Stimulated activated naive CD4-positive, alpha-beta T cell (primary cell): ENCODE data around the gene ENAM.
A peak's percentile ranks its signal among the peaks of the same experiment; 100 is the strongest.

ENCODE experiments used
- DNase-seq, 6 experiments: peaks; one replicate each; lab custom pipeline; 2025; lab: John Stamatoyannopoulos, UW

Gene ENAM, protein sequence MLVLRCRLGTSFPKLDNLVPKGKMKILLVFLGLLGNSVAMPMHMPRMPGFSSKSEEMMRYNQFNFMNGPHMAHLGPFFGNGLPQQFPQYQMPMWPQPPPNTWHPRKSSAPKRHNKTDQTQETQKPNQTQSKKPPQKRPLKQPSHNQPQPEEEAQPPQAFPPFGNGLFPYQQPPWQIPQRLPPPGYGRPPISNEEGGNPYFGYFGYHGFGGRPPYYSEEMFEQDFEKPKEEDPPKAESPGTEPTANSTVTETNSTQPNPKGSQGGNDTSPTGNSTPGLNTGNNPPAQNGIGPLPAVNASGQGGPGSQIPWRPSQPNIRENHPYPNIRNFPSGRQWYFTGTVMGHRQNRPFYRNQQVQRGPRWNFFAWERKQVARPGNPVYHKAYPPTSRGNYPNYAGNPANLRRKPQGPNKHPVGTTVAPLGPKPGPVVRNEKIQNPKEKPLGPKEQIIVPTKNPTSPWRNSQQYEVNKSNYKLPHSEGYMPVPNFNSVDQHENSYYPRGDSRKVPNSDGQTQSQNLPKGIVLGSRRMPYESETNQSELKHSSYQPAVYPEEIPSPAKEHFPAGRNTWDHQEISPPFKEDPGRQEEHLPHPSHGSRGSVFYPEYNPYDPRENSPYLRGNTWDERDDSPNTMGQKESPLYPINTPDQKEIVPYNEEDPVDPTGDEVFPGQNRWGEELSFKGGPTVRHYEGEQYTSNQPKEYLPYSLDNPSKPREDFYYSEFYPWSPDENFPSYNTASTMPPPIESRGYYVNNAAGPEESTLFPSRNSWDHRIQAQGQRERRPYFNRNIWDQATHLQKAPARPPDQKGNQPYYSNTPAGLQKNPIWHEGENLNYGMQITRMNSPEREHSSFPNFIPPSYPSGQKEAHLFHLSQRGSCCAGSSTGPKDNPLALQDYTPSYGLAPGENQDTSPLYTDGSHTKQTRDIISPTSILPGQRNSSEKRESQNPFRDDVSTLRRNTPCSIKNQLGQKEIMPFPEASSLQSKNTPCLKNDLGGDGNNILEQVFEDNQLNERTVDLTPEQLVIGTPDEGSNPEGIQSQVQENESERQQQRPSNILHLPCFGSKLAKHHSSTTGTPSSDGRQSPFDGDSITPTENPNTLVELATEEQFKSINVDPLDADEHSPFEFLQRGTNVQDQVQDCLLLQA

DNA sequence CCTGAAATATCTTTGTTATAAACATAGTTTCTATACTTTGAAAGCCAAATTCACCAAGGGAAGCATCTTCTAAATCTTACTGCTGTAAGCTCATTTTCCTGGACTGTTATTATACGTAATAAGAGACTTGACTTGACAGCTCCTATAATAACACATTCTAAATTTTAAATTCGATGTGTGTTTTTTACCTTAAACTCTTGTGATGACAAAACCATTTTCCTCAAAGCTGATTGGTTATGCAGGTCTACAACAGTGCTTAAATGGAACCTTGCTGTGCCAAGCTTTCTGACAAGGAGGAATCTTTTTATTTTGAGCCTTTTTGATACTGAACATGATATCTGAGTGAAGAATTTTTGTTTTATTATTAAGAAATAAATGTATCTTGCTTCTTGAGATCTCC is at the start of gene ENAM:
ENAM (plus strand) TSS at position 301 of the 400 bp plus-strand sequence. CDS start 757 bp downstream, outside the sequence.
- no peak for DNase-seq

DNA sequence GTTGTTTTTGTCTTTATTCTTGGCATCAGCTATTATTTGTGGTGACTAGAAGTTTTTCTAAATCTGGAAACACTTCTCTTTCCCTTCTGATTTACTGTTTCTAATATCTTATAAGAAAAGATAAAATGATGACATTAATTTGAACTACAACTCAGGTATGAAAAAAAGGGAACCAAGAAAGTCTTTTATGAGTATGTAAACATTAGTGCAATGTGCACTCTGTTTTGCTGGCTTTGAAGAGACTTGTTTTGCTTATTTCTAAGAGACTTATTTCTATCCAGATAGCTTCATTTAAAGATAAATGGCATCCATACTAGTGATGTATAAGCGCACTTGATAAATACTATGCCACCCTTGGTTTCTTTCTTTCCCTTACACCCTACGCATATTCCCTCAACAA is 46.6 kb upstream of the ENAM start:
- no peak for DNase-seq

DNA sequence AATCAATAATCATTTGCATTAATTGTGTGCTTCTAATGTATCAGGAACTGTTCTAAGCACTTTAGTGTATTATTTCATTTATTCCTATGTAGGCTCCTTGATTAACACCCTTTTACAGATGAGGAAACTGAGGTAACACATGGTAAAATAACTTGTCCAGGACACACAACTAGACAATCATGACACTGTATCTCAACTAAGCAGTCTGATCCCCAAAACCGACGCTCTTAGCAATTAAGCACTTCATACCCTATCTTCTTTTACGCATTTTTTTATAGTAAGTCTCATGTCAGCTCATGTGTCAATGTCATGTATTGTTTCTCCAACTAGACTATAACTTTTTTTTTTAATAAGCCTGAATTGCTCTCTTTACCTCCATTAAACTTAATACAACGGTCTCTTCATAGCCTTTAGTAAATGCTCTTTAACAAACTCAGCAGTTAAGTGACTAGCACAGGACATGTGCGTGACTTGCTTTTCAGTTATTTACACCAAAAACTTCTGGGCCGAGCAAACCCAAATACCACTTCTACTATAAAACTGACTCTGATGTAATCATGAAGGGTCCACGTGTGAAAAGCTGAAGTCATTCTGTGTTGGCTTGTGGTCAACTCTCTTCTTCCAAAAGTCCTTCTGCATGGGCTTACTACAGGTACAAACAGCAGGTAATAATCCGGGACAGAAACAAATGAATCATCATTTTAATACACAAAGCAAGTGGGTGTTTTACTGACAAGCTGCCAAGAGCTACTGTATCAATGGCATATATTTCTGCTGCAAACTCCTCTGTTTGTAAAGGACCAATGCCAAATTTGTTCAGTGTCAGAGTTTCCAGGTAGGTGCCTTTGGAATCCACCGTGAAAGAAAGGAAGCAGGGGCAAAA is 44.4 kb upstream of the ENAM start:
- no peak for DNase-seq

DNA sequence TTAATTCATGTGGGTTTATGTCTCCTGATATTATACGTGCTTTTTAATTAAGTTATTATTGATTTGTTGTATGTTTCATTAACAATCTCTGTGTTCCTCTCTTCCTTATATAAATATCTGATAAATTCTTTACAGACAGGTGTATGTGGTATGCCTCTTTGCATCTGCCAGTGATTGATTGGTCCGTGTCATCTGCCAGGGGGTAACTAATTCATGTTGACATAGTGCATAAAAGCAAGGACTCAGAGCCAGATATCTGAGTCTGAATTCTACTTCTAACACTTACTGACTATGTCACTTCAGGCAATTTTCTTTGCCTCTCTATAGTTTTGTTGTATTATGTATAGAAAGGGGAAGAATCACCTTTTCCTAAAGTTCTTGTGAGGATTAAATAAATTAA is 41.7 kb upstream of the ENAM start:
- DNase-seq = no peak

DNA sequence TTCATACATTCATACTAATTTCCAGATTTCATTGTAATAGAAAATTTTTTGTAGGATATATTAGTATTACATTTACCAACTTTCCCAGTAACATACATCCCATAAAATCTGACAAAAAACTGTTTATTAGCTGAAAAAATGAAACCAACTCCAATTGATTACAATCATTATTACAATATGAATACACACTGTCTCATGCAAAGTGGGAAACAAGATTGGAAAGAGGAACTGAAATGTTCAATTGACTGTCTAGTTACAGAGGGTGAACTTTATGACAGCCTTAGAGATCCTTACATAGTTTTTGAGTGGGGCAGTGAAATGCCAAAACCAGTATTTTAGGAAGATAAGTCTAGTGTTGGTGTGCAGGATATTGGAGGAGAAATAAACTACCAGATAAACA is 38.8 kb upstream of the ENAM start:
- DNase-seq = no peak

DNA sequence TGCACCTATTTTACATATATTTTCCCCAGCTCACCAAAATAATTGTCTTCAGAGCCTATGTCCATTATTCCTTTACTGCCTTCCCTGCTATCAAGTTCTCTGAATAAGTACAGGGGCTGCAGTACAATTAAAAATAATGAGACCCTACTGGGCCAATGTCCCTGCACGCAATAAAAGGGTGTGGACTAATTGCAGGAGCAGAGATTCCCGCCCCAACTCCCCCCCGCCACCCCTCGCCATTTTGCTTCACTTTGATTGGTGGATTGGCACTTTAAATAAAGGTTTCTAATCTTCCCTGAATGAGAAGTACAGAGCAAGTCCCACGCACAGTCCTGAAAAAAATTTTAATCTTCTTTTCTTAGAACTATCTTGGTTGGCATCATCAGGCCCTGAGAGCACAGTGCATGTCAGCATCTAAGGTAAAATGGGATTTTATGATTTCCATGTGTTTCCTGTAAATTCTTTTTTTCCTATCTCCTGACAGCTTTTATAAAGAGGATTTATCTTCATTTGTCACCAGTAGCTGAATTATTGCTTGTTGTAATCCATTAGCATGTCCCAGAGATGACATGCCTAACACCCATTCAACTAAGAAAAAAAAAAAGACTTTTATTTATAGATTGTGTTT is 36.5 kb upstream of the ENAM start, which contains the start of gene AMBN:
AMBN (plus strand) TSS at position 302 of the 628 bp plus-strand sequence; CDS start at position 405, 103 bp downstream.
- no peak for DNase-seq

DNA sequence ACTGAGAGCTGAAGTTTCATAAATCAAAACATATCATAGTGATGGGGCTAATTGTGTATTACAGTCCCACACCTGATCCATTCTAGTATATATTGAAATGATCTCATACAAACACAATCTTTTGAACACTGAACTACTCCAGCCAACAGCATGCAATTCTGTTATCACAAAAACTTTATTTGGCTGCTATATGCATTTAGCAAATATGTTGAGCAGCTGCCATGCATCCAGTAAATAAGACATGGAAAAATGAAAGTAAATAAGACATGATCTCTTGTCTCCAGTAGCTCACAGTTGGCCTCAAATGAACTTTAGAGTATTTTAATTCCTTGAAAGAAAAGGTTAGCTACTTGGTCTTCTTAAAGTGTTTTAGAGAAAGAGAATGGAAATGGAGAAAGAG is 34.3 kb upstream of the ENAM start:
- DNase-seq = no peak

DNA sequence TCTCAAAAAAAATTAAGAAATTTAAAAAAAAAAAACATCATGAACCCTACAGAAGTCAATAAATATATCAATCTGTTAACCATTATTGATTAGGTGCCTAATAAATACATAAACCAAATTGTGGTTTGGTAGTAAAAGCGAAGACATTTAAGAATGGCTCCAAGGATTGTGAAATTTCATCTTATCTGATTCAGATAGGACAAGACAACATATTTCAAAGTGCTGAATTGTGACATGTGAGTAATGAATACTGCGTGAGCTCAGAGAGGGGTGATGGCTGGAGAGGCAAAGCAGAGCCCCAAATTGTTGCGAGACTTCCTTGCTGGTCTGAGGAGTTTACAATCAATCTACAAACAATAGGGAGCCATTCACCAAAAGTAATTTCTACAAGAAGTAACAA is 28.2 kb upstream of the ENAM start:
- no peak for DNase-seq

DNA sequence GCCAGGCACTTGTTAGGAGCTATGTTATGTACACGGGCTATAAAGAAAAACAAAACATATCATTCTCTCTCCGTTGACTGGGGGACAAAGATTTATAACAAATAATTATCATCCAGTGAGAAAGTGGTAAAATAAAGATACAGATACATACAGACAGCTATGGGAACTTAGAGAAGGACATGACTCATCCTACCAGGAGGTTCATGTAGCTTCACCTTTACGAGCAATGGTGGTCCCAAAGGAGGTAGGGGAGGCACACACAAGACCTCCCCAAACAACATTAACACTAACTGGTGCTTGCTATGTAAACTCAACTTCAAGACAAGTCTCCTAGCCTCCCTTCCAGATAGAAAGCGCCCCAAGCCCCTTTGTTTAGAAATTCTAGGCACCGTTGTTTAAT is 27.6 kb upstream of the ENAM start:
- no peak for DNase-seq

DNA sequence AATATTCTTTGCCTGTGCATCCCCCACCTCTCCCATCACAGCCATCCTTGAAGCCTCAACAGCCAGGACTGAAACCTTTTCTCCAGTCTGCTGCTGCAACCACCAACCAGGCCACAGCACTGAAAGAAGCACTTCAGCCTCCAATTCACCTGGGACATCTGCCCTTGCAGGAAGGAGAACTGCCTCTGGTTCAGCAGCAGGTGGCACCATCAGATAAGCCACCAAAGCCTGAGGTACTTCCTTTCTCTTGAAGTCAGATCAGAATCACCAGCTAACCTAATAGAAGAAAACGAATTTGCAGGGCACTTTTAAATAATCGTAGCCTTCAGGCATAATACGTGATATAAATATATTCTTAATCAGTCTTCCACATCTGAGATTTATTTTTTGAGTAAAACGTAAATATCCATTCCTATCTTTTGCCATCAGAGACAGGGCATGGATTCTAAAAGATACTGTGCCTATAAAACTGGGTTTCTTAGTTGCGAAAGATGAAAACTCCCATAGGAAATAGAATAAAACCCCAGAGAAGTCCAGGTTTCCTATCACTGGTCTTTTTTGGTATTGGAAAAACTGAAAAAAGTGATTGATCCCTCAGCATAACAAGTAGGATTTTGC is 27.0 kb upstream of the ENAM start:
- DNase-seq = peak; percentile 27 to 74 (median 54)

DNA sequence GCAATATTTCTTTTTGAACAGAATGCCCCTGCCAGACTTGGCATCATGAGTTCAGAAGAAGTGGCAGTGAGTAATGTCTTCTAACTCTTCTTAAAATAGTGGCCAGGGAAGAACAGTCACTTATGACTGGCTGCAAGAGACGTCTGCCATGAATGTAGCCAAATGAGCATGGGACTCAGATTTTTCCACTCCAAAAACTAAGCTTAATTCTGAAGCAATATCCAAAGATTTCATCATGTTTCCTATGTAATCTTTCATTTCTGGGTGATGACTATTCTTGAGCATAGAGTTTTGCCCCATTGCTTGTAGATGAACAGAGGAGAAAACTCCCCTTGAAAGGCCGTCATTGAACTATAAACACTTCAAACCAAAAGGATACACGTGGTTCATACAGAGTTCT is 24.7 kb upstream of the ENAM start:
- no peak for DNase-seq

DNA sequence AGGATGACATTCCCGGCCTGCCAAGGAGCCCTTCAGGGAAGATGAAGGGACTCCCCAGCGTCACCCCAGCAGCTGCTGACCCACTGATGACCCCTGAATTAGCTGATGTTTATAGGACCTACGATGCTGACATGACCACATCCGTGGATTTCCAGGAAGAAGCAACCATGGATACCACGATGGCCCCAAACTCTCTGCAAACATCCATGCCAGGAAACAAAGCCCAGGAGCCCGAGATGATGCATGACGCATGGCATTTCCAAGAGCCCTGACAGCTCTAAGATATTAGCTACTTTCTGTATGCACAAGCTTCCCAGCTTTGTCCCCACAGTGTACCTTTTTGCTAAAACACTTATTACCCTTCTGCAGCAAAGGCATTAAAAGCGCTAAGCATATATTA is 22.1 kb upstream of the ENAM start:
- DNase-seq = no peak

DNA sequence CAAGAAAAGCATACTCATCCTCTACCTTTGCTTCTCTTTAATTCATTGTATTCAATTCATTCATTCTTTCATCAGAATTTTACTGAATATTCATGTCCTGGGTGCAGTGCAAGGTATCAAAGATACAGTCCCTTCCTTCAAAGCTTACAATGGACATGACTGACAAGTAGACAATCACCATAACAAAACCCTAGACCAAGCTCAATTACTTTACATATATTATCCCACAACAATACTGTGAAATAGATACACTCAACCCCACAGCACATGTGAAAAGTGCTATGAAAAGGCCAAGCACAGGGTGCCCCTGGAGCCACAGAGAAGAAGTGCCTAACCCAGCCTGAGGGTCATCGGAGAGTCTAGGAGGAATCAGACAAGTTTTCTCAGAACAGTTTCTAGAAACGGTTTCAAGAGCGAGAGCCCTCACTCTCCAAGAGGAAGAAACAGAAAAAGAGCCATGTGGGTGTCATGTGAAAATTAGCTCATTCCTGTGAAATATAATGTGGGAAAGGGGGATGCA is 21.1 kb upstream of the ENAM start:
- no peak for DNase-seq

DNA sequence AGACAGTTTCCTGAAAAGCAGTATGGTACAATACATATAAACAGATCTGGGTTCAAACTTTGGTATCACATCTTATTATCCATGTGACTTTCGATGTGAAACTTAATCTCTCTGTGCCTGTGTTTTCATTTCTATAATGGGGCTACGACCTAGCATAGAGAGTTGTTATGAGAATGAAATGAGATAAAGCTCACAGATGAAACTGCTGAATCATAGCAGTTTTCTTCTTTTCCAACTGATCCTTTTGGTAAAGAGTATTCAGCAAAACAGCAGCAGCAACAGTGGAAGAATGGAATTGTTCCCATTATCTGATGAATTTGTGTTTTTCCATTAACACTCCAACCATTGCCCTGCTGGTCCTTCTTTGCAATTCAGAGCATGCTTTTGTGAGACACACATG is 20.2 kb upstream of the ENAM start:
- DNase-seq = no peak

DNA sequence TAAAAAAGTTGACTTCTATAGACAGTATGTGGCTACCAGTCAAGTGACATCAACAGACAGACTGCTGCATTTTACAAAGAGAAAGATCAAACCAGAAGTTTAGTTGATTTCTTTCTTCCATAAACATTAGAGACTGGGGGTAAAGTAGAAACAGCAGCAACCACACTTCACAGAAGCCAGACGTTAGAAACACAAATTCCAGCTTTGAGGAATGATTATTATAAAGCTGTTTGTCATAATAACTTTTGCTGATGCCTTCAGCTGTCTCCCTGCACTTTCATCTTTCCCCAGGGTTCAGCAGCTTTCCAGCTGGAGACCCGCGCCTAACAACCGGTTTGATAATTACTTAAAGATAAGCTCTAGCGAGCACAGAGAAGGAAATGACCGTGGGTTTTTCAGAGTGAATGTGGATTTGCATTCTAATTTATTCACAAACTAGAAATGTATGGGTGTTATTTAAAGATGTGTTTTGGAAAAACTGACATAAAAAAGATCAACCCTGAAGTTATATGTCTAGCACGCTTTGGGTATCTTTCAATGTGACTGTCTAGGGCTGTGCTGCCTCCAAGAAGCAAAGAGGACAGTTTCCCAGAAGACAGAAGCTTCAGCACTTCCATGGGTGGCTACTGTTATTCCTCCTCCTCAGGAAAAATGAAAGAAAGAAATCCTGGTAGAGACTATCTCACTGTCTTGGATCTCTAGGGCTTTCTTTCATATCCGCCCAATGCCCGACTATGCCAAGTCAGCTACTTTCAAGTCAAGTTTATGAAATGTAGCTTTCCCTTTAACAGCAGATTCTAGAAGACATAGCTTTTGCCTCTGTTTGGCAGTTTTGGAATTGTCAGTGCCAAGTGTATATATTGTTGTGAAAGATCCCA is 15.0 kb upstream of the ENAM start:
- no peak for DNase-seq

DNA sequence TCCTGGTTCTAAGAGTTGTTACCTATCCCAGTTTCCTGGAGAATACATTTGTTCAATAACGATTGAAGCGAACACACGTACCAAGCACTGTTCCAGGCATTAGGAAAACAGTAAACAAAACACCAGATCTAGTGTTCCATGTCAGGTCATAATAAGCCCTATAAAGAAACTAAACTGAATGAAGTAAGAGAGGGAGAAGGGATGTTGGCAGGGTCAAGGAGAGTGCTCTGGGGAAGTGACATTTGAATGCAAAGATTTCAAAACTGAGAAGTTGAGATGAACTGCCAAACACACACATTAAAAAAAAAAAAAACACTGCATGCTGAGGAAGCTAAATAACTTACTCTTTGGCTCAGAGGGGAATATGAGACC is 14.4 kb upstream of the ENAM start:
- no peak for DNase-seq

DNA sequence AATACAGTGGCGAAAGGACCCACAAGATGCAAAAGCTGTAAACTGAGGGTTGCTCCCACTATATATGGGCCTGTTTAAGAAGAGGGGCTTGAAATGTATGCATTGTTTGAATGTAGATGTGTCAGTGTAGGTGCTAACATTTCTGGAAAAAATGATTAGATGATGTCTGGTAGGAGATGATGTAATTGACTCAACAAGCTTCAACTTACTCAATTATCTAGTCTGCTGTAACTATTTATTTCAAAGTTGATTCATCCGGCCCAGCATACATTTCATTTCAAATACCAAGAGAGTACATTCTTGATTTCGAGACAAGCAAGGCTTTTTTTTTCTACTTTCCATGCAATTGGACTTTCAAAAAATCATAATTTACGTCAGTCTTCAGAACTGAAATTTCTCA is 9.3 kb upstream of the ENAM start:
- DNase-seq = peak in 2 of 6 experiments; percentile 45

DNA sequence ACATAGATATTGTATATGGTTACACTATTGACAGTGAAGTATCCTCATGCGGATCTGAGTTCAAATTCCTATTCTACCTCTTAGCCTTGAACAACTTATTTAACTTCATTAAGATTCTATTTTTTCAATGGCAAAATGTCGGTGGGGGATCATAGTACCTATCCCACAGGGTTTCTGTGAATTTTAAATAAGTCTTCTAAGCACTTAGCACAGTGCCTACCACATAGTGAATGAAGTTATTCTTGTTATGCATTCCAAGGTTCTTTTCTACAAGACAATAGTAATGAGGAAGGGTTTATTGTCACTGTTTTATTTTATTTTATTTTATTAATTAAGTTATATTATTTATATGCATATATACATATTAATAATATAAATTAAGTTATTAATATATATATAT is 8.8 kb upstream of the ENAM start:
- peak in 1 of 6 experiments; percentile 44 for DNase-seq

DNA sequence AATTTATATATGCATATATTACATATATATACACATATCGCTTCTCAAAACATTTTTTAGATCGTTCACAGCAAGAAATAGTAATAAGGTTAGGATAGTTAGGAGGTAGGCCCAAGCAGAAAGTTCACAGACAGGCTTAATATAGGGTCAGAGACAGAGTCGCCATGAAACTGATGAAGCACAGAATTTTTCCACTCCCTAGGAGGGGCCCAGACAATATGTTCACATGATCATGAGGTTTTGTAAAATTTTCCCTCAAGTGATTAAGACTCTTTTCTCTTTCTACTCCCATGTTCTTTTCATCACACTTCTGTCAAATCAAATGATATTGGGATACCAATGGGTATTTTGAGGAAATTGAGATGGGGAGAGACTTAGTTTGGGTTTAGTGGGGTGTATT is 5.2 kb upstream of the ENAM start:
- peak in 4 of 6 experiments; percentile 1 to 47 (median 32) for DNase-seq
